Measurements from ENCODE around the gene PTK7.
A peak's percentile ranks its signal among the peaks of the same experiment; 100 is the strongest.

PTK7 gene

GRCh38 chr6:43060755-43061633 lies 15.1 kb upstream of the PTK7 start:
- no peak overlapping the region for H3K4me3 ChIP-seq (ENCODE audit: low read depth, low read length)
- no peak for TF ChIP-seq CTCF (IDR thresholded peaks at IDR 0.05; ENCODE audit: borderline replicate concordance, insufficient read depth, low read depth, low read length)

GRCh38 chr6:43061861-43062260 lies 14.3 kb upstream of the PTK7 start:
- H3K4me3 ChIP-seq (ENCODE audit: low read depth, low read length): no peak overlapping the region
- no peak for TF ChIP-seq CTCF (IDR thresholded peaks at IDR 0.05; ENCODE audit: borderline replicate concordance, insufficient read depth, low read depth, low read length)

GRCh38 chr6:43062818-43063217 lies 13.3 kb upstream of the PTK7 start:
- no peak overlapping the region for H3K4me3 ChIP-seq (ENCODE audit: low read depth, low read length)
- TF ChIP-seq CTCF (IDR thresholded peaks at IDR 0.05; ENCODE audit: borderline replicate concordance, insufficient read depth, low read depth, low read length): no peak

GRCh38 chr6:43070028-43070632 lies 6.0 kb upstream of the PTK7 start:
- H3K4me3 ChIP-seq (ENCODE audit: low read depth, low read length): no peak overlapping the region
- peak; percentile 44; the same call in 1 of the 2 replicates for TF ChIP-seq CTCF (IDR thresholded peaks at IDR 0.05; ENCODE audit: borderline replicate concordance, insufficient read depth, low read depth, low read length)

- no peak overlapping the region for H3K4me3 ChIP-seq (ENCODE audit: low read depth, low read length)
- no peak for TF ChIP-seq CTCF (IDR thresholded peaks at IDR 0.05; ENCODE audit: borderline replicate concordance, insufficient read depth, low read depth, low read length)
Observed at GRCh38 chr6:43074847-43075669, 1.1 kb upstream of the PTK7 start.

- H3K4me3 ChIP-seq (ENCODE audit: low read depth, low read length): peak overlapping the region; percentile 22
- TF ChIP-seq CTCF (IDR thresholded peaks at IDR 0.05; ENCODE audit: borderline replicate concordance, insufficient read depth, low read depth, low read length): no peak
Observed at GRCh38 chr6:43076464-43077332, 584 bp downstream of the PTK7 start.
